GM12801 (cell line): ENCODE results near the gene COPA.

Source experiments
- CTCF ChIP-seq: IDR thresholded peaks from one replicate; pipeline ENCODE4 v1.5.1; 2011; ENCODE audit warnings: control low read depth; ENCODE audit not compliant: insufficient read length; ENCODE audit errors: extremely low read depth

COPA gene

GRCh38 chr1:160346958-160347357 is 3.9 kb upstream of the COPA start:
- no peak for TF ChIP-seq CTCF

GRCh38 chr1:160346463-160346862 is 3.4 kb upstream of the COPA start:
- no peak for TF ChIP-seq CTCF

- TF ChIP-seq CTCF, result no peak
Measured at GRCh38 chr1:160344936-160345335, 1.9 kb upstream of the COPA start.

- TF ChIP-seq CTCF, result no peak
Measured at GRCh38 chr1:160344241-160344640, 1.2 kb upstream of the COPA start.

GRCh38 chr1:160342526-160342925 is 524 bp downstream of the COPA start:
- no peak for TF ChIP-seq CTCF

GRCh38 chr1:160340866-160341265 is 2.2 kb downstream of the COPA start:
- TF ChIP-seq CTCF, result no peak

GRCh38 chr1:160340146-160340545 is 2.9 kb downstream of the COPA start:
- TF ChIP-seq CTCF, result no peak

GRCh38 chr1:160338580-160338979 is 4.5 kb downstream of the COPA start:
- no peak for TF ChIP-seq CTCF
